GM12878 (cell line): ENCODE results near the gene GLG1. TPM values are rescaled to one million over a fixed set of nuclear protein-coding genes. Genes with fewer than 3 reads are reported as not detected.

ENCODE experiments used
- ATAC-seq: fragments of 200-7000 bp; cut with Tn5 transposase; 3 replicates; pipeline ENCODE4 v1.9.1; 2020; ENCODE audit warnings: mild to moderate bottlenecking, moderate library complexity
- BruUV-seq: library from RNA; stranded (reverse); fragments of 400-500 nt; replicated peaks from 2 replicates; lab custom pipeline; 2021; lab: Mats Ljungman, UMichigan
- CTCF ChIA-PET: fragments of 300-600 bp; sonication (Branson Sonifier 250); formaldehyde crosslinking; extraction: SDS; loops from one replicate; lab custom pipeline; 2021; ENCODE audit warnings: inconsistent platforms; lab: Yijun Ruan, JAX
- POLR2A ChIA-PET: fragments of 350-600 bp; formaldehyde crosslinking; extraction: SDS; loops from one replicate; lab custom pipeline; 2021; ENCODE audit warnings: inconsistent platforms; lab: Charles Lee
- RAD21 ChIA-PET: fragments of 300-600 bp; sonication (Branson Sonifier 250); formaldehyde crosslinking; loops from one replicate; lab custom pipeline; 2023; ENCODE audit warnings: antibody characterized with exemption; ENCODE audit not compliant: unreplicated experiment; lab: Charles Lee
- SMC1A ChIA-PET: fragments of 300-600 bp; sonication (Branson Sonifier 250); formaldehyde crosslinking; loops from one replicate; lab custom pipeline; 2023; ENCODE audit not compliant: unreplicated experiment, uncharacterized antibody; lab: Charles Lee
- DNase-seq: peaks from one replicate; pipeline ENCODE4 v3.0.0-alpha.2; 2011; ENCODE audit warnings: low read depth, low spot score
- FAIRE-seq: peaks from 3 replicates; lab custom pipeline; 2011; peaks lifted over from hg19 to GRCh38; lab: Jason Lieb, UNC
- H2AFZ ChIP-seq: 2 replicates; pipeline ENCODE4 v1.6.0; 2011; ENCODE audit warnings: low read depth, low read length, control low read depth; ENCODE audit not compliant: control insufficient read depth
- H3K27ac ChIP-seq: 2 replicates; pipeline ENCODE4 v1.5.1; 2011; ENCODE audit warnings: control low read depth; ENCODE audit not compliant: control insufficient read depth, insufficient read depth
- H3K27me3 ChIP-seq, 2 experiments: replicated peaks in 1 of 2; 2 replicates each; pipeline versions ENCODE4 v1.6.0 to v1.6.1; 2011; ENCODE audit warnings: low read length in 1 of 2; ENCODE audit not compliant: control insufficient read depth in 2 of 2, insufficient read depth in 2 of 2
- H3K36me3 ChIP-seq, 2 experiments: 2 replicates each; pipeline ENCODE4 v1.5.1; 2011; ENCODE audit warnings: low read length in 1 of 2; ENCODE audit not compliant: control insufficient read depth in 2 of 2, insufficient read depth in 2 of 2
- H3K4me1 ChIP-seq: 2 replicates; pipeline ENCODE4 v1.6.1; 2011; ENCODE audit warnings: mild to moderate bottlenecking, low read length, moderate library complexity, mixed read lengths; ENCODE audit not compliant: control insufficient read depth, insufficient read depth
- H3K4me2 ChIP-seq: 2 replicates; pipeline ENCODE4 v1.6.0; 2011; ENCODE audit warnings: control low read depth; ENCODE audit not compliant: control insufficient read depth, insufficient read depth
- H3K4me3 ChIP-seq: fragments of 200-600 bp; sonication (generic); 2 replicates; pipeline ENCODE4 v1.5.1; 2016
- H3K79me2 ChIP-seq: 2 replicates; pipeline ENCODE4 v1.6.0; 2011; ENCODE audit warnings: low read length; ENCODE audit not compliant: control insufficient read depth, insufficient read depth
- H3K9ac ChIP-seq: 2 replicates; pipeline ENCODE4 v1.8.0; 2011; ENCODE audit warnings: low read length, control low read depth, mixed read lengths; ENCODE audit not compliant: control insufficient read depth, insufficient read depth
- H3K9me3 ChIP-seq: replicated peaks from 3 replicates; pipeline ENCODE4 v1.5.1; 2011; ENCODE audit warnings: mild to moderate bottlenecking, low read length; ENCODE audit not compliant: control insufficient read depth, insufficient read depth
- H4K20me1 ChIP-seq: 2 replicates; pipeline ENCODE4 v1.6.0; 2011; ENCODE audit not compliant: control insufficient read depth, insufficient read depth
- BACH1 ChIP-seq: fragments of 450-650 bp; IDR thresholded peaks from 2 replicates; pipeline ENCODE4 v1.6.1; 2017; ENCODE audit warnings: mild to moderate bottlenecking, borderline replicate concordance
- CREB1 ChIP-seq: IDR thresholded peaks from 2 replicates; pipeline ENCODE4 v1.6.1; 2012; ENCODE audit warnings: low read depth, mild to moderate bottlenecking, inconsistent platforms
- FOS ChIP-seq: IDR thresholded peaks from 3 replicates; pipeline ENCODE4 v1.6.1; 2011; ENCODE audit warnings: borderline replicate concordance; ENCODE audit not compliant: insufficient read length; ENCODE audit errors: extremely low read depth
- FOXM1 ChIP-seq: IDR thresholded peaks from 2 replicates; pipeline ENCODE4 v1.6.1; 2012; ENCODE audit warnings: low read depth, mild to moderate bottlenecking, inconsistent platforms, low read length, moderate library complexity
- HDAC6 ChIP-seq: fragments of 200-600 bp; sonication (generic); IDR thresholded peaks from one replicate; pipeline ENCODE4 v1.8.0; 2017; ENCODE audit warnings: antibody characterized with exemption; ENCODE audit not compliant: unreplicated experiment
- IRF5 ChIP-seq: fragments of 450-650 bp; IDR thresholded peaks from 2 replicates; pipeline ENCODE4 v1.6.1; 2017; ENCODE audit warnings: borderline replicate concordance
- KDM1A ChIP-seq: fragments of 200-600 bp; sonication (generic); IDR thresholded peaks from 2 replicates; pipeline ENCODE4 v1.6.1; 2016; ENCODE audit warnings: borderline replicate concordance
- MEF2A ChIP-seq: IDR thresholded peaks from 2 replicates; pipeline ENCODE4 v1.6.1; 2011; ENCODE audit warnings: low read depth, mild to moderate bottlenecking, low read length, moderate library complexity; ENCODE audit not compliant: insufficient read depth
- PKNOX1 ChIP-seq: fragments of 450-650 bp; IDR thresholded peaks from 2 replicates; pipeline ENCODE4 v1.6.1; 2016; ENCODE audit warnings: mild to moderate bottlenecking
- PML ChIP-seq: IDR thresholded peaks from 2 replicates; pipeline ENCODE4 v1.6.1; 2012; ENCODE audit warnings: low read length, inconsistent platforms
- RAD51 ChIP-seq: fragments of 450-650 bp; IDR thresholded peaks from 2 replicates; pipeline ENCODE4 v1.6.1; 2016; ENCODE audit warnings: moderate library complexity, mild to moderate bottlenecking, inconsistent platforms
- REST ChIP-seq: IDR thresholded peaks from 2 replicates; pipeline ENCODE4 v1.6.1; 2012; ENCODE audit warnings: mild to moderate bottlenecking, low read depth, low read length
- RUNX3 ChIP-seq: IDR thresholded peaks from 2 replicates; pipeline ENCODE4 v1.6.1; 2012; ENCODE audit warnings: low read length, inconsistent platforms
- YY1 ChIP-seq: IDR thresholded peaks from 2 replicates; pipeline ENCODE4 v1.6.1; 2011; ENCODE audit warnings: low read depth, mild to moderate bottlenecking, low read length
- ZNF384 ChIP-seq: IDR thresholded peaks from 2 replicates; pipeline ENCODE4 v1.6.1; 2012; ENCODE audit warnings: low read depth, mild to moderate bottlenecking, low read length, improper control_type of control experiment, borderline replicate concordance
- ZNF687 ChIP-seq: fragments of 450-650 bp; IDR thresholded peaks from 2 replicates; pipeline ENCODE4 v1.6.1; 2017; ENCODE audit warnings: mild to moderate bottlenecking, moderate library complexity
- WGBS: methylation state at CpG from one replicate; pipeline ENCODE4 v1.1.6; 2016; ENCODE audit warnings: low lambda C conversion rate; ENCODE audit not compliant: insufficient replicate concordance, insufficient coverage; ENCODE audit errors: missing lambda C conversion rate; 5-methylcytosine and 5-hydroxymethylcytosine counted together
- in situ Hi-C: fragments of 300-500 bp; cut with MboI; formaldehyde crosslinking; loops from 9 replicates; pipeline ENCODE4 v1.14.3; 2018; ENCODE audit warnings: mixed read lengths
- intact Hi-C: fragments of 100-400 bp; cut with micrococcal nuclease; formaldehyde crosslinking; loops from one replicate; pipeline ENCODE4 v1.14.2; 2022; ENCODE audit not compliant: unreplicated experiment
- polyA plus RNA-seq, 11 experiments: library from polyadenylated mRNA; depleted of rRNA in 4 of 11; unstranded in 6 of 11; stranded (reverse) in 5 of 11; fragments of >200 nt; fragmentation: Nextera tagmentation in 4 of 11; fragmentation: Illumina TruSeq in 1 of 11; extraction: Ambion mirVana in 4 of 11; extraction: Trizol in 1 of 11; gene quantifications; 1 replicate in 1 of 11; 2 replicates in 10 of 11; pipeline versions ENCODE4 v1.2.1 to v1.2.3, GENCODE V29; 2011 to 2016; ENCODE audit warnings: inconsistent platforms in 2 of 11, missing spikeins in 2 of 11, low read depth in 1 of 11
- total RNA-seq, 4 experiments: library from RNA; depleted of rRNA in 3 of 4; stranded (reverse); fragments of >200 nt in 3 of 4; fragmentation: Illumina TruSeq in 1 of 4; extraction: Trizol in 1 of 4; gene quantifications; 2 replicates each; pipeline versions ENCODE4 v1.2.1 to v1.2.3, GENCODE V29; 2013 to 2021

Gene GLG1
- total and polyA plus RNA-seq, 10 of the 15 experiments (the other 5 are each of a cell fraction or from before 2014, with no cell fraction given) = 7.6 to 49.4 (median 28.2) TPM

GRCh38 chr16:74564451-74564984, 42.4 kb downstream of the GLG1 start:
- Histone ChIP-seq H3K79me2 (peaks cover 36% of the 10 kb centered on the region), H3K27me3 (no peaks in the 10 kb centered on the region), H3K4me2 (no peak overlapping the region), H3K9ac (no peak overlapping the region), H4K20me1 (no peaks in the 10 kb centered on the region), H3K36me3 (peaks cover 0 to 3% of the 10 kb centered on the region in 2 experiments; a peak in 1 of 4 replicates), H3K4me3 (no peak overlapping the region), H3K27ac (no peak overlapping the region), H3K9me3 (no peaks in the 10 kb centered on the region), H2AFZ (no peak overlapping the region), H3K4me1 (peaks cover 4% of the 10 kb centered on the region)
- ChIA-PET CTCF (no interaction called here), RAD21 (no interaction called here), SMC1A (no interaction called here), POLR2A (no interaction called here)
- in situ Hi-C loops (no loop called here), intact Hi-C loops (no loop called here)
- no TSS peak for BruUV-seq
- no peak for FAIRE-seq
- DNase-seq = no peak
- no peak for ATAC-seq
- 100% methylated on average over 1 of the region's 1 CpG for WGBS
- TF ChIP-seq HDAC6 (no peak), CREB1 (no peak), RUNX3 (no peak), ZNF384 (no peak), MEF2A (no peak), KDM1A (no peak), RAD51 (no peak), REST (no peak), IRF5 (no peak), FOXM1 (no peak), ZNF687 (no peak), PKNOX1 (no peak), PML (no peak), FOS (no peak), YY1 (no peak), BACH1 (no peak)
